CD4-positive, alpha-beta T cell treated with Interleukin-2 at 100 ng/mL for 4 hours (primary cell): ENCODE measurements around the gene DCUN1D4.
"Not testable (repeated sequence)": the region's sequence is repeated elsewhere in the genome, so short reads cannot be mapped to it uniquely, and the experiment has no call there.

Experiments used
- DNase-seq: peaks from one replicate; pipeline ENCODE4 v3.0.0-alpha.2; 2020; ENCODE audit warnings: low spot score

The DCUN1D4 gene

DNA sequence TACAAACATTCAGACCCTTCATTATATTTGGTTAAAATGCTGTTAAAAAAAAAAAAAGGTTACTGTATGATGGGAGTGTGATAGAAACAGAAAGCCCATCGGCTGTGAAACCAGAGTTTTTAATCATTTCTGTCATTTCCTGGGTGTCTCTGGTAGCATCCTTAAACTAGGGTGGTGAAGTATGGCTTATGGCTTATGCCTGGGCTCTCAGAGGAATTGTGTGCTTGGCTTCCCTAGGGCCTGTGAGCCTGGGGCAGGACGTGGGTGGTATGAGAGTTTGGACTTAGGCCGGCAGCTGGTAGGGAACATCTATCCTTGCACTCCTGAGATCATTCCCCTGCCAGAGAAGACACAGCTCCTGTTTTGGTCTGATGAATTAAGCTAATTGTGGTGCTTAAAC, 52.2 kb downstream of the DCUN1D4 start:
- DNase-seq, result no peak

DNA sequence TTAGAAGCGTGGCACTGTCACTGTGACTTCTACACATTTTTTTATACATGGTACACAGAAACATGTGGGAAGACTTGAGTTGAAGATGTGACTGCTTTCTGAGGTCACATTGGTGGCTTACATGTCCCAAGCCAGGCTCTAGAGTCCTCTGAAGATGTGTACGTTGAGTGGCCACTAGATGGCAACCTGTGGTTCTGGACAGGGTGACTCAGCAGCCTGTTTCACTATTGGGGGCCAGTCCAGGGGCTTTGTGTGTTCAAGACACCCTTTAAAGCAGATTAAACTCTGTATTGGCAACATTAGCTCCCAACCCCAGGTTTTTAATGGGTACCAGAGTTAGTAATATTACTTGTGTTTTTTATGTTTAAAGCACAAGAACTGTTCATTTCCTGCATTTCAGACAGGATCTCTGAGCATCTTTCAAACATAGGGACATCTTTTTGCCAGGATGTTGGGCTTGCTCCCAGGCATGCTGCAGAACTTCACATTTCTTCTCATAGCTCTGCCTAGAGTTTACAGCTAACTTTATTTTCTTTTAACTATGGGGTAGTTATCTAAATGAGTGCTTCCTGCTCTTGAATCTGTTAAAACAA, 53.0 kb downstream of the DCUN1D4 start:
- peak; percentile 63 for DNase-seq

DNA sequence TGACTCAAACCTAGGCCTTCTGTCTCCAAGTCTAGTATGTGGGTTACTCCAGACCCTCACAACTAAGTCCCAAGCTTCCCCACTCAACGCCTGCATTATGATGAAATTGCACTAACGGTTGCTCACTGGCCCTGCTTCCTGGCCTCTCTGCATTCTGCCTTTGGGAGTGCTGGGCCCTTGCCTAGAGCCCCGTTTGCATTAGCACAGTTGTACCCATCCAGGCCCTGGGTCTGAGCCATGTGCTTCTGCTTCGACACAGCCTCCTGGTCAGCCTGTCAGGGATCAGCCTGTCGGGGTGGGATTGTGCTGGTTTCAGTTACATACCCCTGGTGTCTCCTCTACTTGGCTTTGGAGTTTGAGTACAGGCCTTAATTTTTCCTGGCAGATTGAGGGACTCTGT, 58.4 kb downstream of the DCUN1D4 start:
- no peak for DNase-seq

DNA sequence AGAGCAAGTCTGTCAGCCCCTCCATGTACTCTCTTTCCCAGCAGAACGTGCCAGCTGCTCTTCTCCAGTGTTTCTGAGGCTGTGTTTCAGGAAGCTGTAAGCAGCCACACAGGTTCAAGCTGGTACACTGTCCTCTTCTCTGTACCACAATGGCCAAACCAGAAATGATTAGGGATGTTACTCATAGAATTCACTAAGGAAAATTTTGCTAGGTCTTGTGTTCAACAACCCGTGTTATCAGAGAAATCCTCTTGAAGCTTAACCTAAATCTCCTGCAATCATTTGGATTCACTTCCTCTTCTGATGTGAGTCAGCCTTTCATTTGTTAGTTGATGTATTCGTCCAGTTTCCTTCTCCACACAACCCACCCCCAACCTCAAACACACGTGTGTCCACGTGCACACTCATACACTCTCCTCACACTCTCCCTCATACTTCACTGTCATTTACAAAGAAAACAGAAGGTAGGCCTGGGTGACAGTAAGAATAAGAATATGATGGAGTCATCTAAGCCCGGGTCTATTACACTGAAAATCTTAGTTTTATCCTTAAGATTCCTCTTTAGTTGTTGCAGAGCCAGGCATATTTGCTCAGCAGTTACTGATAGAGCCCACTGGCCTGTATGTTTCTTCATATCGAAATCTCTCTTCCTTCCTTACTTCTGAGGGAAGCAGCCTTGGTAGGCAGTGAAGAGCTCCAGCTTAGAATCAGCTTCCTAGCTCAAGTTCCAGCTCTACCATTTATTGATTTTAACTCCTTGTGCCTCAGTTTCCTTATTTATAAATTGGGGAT, 63.4 kb downstream of the DCUN1D4 start:
- DNase-seq, result no peak

DNA sequence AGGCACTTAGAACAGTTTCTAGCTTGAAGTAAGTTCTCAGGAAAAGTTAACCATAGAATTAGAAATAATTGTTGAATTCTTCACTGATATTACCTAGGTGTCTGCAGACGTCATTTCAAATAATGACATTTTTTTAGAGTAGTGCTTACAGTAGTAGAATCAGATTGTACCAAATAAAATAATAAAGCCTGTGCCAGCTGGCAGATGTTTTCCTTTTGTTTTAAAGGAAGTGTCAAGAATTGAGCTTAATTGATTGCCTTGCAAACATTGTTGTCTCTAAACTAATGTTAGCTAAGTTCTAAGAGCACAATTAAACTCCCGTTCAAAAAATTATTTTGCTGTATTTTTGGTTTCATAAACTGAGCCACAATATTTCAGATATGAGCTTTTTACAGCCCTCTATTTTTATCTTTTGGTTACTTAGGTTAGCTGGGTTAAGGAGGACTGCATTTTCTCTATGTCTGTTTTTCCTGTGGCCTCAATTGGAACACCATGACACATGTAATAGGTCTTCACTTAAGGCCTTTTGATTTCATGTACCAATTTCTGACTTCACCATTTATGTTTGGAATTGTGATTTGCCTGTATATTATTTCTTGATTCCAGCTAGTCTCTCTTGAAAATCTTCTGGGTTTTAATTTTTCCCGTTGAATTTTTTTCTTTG, 64.2 kb downstream of the DCUN1D4 start:
- no peak for DNase-seq

DNA sequence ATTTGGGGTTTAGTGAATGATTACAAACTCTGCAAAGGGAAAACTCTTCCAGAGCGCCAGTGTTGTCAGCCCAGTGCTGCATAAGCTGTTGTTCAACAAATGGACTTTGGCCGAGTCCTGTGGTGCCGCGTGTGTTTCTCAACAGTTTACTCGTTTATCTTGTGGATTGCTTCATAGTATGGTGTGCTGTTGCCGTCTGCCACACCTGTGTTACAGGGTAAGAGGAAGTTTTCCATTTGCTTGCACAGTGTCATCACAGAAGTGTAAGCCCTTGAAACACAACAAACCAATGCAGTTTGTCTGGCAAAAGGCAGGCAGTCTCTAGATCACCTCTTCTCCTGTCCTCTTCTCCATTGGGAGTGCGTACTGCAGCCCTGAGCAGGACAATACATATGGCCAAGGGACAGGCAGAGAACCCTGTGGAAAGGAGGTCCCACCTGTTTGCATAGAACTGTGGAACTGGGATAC, 66.3 kb downstream of the DCUN1D4 start:
- no peak for DNase-seq

DNA sequence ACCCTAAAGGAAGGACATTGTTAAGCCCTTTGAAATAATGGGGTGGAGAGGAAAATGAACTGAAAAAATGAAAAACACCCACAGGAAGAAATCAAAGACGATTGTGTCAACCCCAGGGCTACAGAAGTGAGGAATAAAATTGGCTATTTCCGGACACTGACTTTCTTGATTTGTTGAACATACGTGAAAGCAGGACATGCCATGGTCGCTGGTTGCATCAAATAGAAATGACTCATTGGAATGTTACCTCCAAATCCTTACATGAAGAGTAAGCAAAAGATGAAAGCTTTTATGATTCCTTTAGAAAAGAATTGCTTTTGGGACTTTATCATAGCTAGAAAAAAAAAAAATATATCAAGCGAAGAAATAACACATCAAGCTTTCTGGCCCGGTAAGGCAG, 75.3 kb downstream of the DCUN1D4 start:
- no peak for DNase-seq

DNA sequence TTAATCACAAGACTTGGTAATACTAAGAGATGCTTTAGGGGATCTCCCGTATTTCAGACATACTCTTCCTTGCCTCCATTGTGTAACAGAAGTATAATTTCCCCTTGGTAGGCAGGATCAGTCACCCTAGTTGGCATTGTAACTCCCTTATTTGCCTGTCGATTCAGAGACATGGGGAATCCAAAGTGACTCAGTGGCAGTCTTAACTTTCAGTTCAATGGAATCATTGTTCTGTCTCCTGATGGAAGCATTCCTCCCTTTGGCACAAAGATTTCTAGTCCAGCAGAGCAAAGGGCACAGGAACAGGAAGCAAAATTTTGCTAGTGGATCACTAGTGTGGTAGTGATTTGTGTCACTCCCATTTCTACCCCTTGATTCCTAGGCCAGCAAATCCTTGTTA, 80.4 kb downstream of the DCUN1D4 start:
- DNase-seq, result no peak

DNA sequence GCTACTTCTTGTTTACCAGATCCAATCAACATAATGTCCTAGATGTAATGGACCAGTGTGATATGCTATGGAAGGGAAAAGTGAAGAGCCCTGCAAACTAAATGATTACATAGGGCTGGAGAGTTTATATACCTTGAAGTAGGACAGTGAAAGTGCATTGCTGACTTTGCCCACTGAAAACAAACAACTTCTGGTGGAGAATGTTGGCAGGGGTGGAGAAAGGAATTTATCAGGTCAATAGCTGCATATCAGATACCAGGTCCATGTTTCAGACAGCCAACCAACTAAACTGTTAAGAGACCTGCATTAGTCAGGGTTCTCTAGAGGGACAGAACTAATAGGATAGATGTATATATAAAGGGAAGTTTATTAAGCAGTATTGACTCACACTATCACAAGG, 82.4 kb downstream of the DCUN1D4 start:
- DNase-seq, result no peak

DNA sequence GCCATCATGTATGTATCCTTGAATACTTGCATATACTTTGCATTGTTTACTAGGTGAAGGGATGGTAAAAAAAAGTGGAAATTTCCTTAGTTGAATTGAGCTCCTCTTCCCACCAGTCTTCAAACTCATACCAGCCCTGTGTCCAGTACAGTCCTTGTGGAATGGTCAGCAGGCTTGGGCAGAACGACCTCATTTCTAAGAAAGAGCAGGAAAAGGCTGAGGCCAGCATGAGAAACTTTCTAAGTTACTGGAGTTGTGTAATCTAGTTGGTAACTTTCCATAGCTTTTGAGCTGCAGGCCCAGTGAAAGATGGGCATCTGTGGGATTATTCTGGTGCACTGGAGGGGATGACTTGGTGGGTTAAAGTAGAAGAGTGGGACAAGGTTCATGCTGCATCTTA, 87.6 kb downstream of the DCUN1D4 start:
- DNase-seq, result no peak

DNA sequence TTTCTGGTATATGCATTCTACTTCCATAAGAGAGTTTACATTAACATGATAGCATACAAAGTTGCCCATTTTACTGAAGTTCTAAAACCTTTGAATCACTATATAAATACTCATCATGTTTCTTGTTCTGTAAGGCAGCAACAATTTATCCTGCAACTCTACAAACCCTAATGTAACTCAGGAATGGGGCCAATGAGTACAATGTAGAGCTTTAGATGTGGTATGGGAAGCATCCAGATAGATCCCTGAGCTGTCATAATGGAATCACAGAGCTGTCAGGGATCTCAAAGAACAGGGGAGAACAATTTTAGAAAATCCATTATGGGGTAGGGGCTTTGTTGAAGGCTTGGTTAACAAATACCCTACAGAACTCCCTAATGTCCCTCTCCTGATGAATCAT, 88.5 kb downstream of the DCUN1D4 start:
- no peak for DNase-seq

DNA sequence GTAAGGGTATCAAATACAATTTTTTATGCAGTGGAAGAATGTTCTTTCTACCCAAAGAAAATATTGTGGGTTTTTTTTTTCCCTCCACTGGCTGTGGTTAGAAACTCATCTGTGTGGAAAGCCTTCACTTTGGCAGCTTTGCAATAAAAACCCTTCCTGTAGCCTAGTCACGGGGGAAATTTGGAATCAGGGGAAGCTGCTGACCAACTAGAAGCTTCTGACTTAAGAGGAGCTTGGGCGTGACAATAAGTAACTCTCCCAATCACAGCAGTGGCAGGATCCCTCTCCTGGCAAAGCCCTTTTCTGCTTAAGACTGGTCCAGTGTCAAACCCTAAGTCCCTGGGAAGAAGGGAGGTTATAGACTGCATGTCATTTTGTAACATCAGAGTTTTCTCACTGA, 89.3 kb downstream of the DCUN1D4 start:
- DNase-seq, result no peak

DNA sequence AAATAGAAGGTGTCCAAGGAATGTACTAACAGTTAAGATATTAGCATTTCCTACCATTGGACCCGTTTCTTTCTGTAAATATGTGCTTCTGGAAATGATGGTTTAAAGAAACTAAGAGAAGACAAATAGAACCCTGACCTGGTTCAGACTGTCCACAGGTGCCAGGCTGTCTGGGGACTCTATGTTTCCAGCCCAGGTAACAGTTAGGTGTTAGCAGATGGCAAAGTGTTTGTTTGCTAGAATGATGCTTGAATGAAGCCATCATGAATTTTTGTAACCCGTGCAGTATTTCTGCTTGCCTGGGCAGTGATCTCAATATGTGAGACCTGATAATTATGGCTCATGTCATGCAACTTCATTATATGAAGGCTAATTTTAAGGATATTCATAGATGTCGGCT, 89.7 kb downstream of the DCUN1D4 start:
- DNase-seq, result no peak

DNA sequence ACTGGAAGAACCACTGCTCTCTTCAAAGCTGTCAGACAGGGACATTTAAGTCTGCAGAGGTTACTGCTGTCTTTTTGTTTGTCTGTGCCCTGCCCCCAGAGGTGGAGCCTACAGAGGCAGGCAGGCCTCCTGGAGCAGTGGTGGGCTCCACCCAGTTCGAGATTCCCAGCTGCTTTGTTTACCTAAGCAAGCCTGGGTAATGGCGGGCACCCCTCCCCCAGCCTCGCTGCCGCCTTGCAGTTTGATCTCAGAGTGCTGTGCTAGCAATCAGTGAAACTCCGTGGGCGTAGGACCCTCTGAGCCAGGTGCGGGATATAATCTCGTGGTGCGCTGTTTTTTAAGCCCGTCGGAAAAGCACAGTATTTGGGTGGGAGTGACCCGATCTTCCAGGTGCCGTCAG, 97.5 kb downstream of the DCUN1D4 start:
- DNase-seq, result not testable (repeated sequence)

DNA sequence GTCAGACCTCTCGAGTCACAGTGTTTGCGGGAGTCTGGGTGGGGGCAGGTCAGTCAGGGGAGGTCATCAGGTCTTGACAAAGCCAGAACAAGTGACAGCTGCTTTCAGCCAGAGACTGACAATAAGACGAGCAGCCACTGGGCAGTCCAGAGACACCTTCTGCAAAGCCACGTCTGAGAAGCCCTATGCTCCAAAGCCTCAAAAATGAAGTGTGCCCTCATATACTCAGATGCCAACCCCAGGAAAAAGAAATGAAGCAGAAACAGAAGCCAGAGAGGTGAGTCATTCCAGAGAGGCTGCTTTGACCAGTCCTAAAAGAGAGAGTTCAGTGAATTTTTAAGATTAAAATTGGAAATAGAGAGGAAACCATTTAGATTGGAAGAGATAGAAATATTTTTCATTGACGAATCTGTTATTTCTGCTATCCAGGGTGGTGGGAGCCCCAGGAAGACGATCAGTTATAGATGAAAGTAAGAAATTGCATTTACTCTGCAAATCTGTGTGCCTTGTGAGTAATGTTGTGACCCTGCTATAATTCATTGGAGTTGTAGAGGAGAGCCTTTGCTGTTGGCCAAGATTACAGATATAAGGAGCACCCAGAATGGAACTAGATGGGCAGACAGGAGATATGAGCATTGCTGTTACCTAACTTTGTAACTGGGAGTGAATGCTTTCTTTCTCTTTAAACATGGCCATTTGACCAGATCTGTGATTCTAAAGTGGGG, 99.3 kb downstream of the DCUN1D4 start:
- no peak for DNase-seq

DNA sequence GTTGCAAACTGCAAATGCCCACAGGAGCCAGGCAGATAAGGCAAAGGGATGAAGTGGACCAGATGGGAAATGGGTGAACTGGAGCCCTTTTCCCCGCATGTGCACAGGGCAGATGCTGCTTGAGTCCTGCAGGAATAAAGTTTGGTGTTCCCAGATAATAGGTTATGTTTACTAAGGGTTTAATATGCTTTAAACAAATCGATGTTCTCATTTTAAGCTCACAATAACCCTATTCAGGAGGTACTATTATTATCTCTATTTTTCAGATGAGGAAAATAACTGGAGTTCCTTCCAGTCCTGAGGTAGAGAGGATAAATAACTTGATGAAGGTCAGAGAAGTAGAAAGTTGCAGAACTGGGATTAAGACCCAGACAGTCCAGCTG, 99.9 kb downstream of the DCUN1D4 start:
- no peak for DNase-seq

DNA sequence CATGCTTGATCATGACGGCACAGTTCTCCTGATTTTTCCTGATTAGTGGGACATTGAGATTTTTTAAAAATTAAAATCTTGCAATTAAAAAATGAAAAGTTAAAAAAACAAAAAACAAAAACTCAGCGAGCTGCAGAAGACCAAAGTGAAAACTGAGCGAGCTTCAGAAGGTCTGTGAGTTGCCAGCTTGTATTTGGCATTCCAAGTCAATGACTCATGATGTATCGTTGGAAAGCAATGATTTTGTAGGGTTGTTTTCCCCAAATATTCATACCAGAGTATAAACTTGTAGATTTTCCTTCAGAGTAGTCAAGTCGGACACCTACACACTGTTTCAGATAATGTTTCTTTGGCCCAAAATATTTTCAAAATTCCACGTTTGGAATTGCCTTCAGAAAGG, 100.3 kb downstream of the DCUN1D4 start:
- no peak for DNase-seq

DNA sequence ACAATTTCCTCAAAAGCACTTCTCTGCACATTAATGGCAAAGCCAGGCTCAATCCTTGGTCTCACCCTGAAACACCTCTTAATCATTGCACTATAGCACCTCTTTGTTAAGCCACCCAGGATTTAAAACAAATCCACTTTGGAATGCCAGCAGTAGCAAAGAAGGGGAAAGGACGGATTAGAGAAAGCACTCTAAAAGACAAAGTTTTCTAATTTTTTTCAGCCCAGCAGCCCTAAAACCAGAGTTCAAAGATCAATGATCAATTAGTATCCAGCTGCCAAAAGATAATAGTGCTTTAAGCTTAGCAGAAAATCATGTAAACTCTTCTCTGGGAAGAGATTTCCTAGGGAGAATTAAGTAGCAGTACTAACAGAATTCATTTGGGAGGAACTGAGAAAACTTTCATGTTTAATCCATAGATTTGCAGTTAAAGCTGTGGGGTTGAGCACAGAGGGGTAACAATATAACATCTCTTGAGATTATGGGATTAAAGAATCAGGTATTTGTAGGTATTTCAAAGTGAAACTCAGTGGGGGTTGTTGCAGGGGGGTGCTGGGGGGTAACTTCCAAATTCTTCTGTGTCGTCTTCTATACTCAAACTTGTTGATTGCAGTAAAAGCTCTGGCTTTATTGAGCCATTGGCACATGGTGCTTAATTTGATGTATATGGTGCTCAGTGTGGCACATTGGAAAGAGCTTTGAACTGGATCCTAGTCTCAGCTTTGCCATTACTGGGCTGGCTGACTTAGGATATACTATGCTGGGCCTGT, 115.4 kb downstream of the DCUN1D4 start:
- no peak for DNase-seq

DNA sequence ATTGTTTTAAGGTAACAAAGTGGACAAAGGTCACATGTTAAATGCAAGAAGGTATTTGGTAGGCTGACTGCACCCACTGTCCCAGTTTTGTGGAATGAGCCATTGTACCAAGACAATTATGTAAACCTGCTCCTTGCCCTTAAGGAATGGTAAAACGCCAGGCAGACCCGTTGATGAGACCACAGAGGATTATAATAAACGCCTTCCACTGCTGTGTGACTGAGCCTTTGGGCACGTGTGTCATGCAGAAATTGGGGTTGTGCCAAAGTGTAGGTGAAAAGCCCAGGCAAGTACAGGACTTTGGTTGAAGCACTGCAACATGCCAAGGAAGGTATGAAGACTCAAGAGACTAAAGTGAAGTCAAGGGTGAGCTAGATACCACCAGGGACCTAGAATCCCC, 117.5 kb downstream of the DCUN1D4 start:
- DNase-seq, result no peak

DNA sequence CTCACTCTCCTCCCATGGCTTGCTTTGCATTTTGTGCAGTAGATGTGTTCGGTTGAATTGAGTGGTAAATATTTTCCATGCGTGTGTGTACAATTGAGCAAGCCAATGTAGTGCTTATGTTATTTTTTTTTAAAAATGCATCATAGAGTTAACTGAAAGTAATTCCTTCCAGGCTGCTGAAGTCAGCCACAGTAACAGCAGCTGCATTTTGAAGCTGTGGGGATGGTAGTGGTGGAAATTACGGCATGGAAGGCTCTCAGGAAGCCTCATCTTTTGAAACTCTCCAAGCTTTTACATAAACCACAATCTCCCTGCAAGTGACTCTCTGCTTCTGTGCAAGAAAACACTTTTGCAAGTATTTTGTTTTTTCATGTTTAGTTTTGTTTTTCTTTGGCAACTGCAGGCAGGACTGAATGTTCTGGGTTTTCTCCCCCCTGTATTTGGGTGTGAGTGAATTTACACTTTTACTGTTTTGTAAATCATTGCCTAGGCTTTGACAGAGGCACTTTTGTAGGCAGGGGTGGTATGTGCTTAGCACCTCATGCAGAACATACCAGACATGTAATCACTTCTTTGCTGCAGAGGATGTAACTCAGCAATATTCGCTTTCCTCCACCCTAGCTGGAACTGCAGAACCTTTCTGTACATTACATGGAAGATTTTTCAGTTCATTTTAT, 121.0 kb downstream of the DCUN1D4 start:
- no peak for DNase-seq

DNA sequence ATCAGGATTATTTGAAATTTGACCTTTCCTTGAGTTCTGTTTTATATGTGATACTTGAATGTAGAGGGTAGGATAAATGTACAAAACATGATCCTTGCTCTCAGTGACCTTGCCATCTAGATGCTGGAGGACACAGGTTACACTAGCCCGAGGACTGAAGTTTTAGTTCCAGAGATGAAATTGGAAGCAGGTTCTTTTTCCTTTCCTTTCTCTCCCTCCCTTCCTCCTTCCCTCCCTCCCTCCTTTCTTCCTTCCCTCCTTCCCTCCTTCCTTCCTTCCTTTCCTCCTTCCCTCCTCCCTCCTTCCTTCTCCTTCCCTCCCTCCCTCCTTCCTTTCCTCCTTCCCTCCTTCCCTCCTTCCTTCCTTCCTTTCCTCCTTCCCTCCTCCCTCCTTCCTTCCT, 122.9 kb downstream of the DCUN1D4 start:
- DNase-seq, result no peak
